WI38 (cell line): ENCODE data around the gene TLE1.

Experiments used
- H3K4me3 ChIP-seq: 2 replicates; pipeline ENCODE4 v1.5.1; 2011; ENCODE audit warnings: low read depth, mild to moderate bottlenecking, control low read depth, low read length
- TF ChIP-seq, protein P1 (sequence below): IDR thresholded peaks from 2 replicates; pipeline ENCODE4 v1.5.1; 2012; ENCODE audit warnings: low read depth, mild to moderate bottlenecking, control low read depth, low read length

TLE1 gene

GRCh38 chr9:81566074-81566698, 123.2 kb downstream of the TLE1 start:
- no peak overlapping the region for H3K4me3 ChIP-seq
- TF ChIP-seq, protein P1, sequence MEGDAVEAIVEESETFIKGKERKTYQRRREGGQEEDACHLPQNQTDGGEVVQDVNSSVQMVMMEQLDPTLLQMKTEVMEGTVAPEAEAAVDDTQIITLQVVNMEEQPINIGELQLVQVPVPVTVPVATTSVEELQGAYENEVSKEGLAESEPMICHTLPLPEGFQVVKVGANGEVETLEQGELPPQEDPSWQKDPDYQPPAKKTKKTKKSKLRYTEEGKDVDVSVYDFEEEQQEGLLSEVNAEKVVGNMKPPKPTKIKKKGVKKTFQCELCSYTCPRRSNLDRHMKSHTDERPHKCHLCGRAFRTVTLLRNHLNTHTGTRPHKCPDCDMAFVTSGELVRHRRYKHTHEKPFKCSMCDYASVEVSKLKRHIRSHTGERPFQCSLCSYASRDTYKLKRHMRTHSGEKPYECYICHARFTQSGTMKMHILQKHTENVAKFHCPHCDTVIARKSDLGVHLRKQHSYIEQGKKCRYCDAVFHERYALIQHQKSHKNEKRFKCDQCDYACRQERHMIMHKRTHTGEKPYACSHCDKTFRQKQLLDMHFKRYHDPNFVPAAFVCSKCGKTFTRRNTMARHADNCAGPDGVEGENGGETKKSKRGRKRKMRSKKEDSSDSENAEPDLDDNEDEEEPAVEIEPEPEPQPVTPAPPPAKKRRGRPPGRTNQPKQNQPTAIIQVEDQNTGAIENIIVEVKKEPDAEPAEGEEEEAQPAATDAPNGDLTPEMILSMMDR: no peak

GRCh38 chr9:81565609-81566008, 123.7 kb downstream of the TLE1 start:
- TF ChIP-seq, protein P1: no peak

DNA sequence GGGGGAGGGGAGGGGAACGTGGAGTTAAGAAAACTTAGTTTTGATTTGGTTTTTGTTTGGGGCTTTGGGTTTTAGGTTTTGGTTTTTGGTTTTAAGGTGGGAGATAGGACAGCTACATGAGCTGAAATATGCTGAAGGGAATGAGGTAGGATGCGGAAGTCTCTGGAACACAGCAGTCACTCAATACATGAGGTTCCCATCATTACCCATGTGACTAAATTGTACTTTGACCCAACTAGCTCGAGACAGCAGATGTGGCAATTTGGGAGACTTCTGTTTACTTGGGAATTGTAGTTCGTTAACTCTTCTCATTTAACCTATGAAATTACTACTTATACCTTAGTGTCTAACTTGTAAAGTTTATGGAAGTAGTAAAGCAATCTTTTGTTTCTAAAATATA, 124.2 kb downstream of the TLE1 start:
- TF ChIP-seq, protein P1: no peak
- no peak overlapping the region for H3K4me3 ChIP-seq

More at GRCh38 chr9:81565609-81566008, 123.7 kb downstream of the TLE1 start:
- H3K4me3 ChIP-seq: no peak overlapping the region

DNA sequence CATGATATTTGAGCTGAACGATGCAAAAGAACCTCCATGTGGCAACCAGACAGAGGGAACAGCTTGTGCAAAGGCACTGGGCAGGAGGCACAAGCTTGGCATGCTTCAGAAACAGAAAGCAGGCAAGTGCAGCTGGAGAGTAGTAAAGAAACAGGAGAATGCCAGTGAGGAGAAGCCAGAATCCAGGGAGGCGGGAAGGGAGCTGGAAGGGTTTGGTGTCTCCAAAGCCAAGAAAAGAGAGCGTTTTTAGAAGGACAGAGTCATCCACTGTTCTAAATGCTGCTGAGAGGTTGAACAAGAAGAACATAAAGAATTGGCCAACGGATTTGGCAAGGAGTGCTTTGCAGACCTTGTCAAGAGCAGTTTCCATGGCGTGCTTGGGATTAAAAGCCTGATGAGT, 124.7 kb downstream of the TLE1 start:
- TF ChIP-seq, protein P1: no peak
- no peak overlapping the region for H3K4me3 ChIP-seq

DNA sequence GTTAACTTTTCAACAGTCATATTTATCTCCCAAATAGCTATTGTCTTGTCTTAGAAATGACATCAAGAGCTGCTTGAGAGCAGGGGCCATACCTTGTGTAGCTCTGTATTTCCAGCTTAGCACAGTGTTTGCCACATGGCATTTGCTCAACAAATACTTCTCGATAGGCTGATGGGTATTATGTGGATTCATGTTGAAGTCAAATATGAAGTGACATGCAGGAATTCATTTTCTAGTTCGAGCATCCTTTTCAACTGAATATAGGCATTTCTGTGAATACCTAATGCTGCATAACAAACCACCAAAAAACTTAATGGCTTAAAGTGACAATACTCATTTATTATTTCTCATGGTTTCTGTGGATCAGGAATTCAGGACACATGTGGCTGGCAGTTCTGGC, 125.6 kb downstream of the TLE1 start:
- TF ChIP-seq, protein P1: no peak
- H3K4me3 ChIP-seq: no peak overlapping the region

- TF ChIP-seq, protein P1: no peak
- H3K4me3 ChIP-seq: no peak overlapping the region
Measured at GRCh38 chr9:81563020-81563407, 126.3 kb downstream of the TLE1 start.

DNA sequence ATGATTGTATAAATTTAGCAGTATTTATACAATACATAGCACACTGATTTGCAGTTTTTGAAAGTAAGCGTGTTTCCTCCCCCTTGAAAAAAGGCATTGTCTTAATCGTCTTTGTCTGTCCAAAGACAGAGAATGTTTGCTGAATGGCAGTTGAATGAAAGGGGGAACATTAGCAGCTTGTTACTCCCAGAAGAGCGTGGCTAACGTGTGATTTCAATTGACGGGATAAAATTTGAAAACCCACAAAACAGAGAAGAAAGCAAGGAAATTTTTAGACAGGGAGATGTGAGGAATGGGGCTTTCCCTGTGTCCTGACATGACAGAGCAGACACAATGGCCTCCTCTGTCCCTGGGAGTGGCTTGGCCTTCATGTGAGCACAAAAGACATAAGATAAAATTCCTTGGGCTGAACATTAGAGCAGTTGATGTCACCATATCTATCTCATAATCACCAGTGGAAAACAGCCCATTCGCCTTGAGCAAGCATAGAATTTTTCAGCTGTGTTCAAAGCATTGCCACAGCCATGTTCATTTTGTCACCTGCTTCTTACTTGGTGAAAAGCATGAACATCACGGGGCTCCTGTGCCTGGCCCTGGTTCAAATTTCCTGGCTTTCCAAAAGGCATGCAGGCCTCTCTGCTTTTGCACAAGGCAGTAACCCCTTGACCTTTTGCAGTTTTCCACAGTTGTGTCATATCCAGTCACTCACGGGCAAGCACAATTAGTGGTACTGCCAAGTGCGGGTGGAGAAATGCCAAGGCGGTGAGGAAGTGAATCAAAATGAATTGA, 126.9 kb downstream of the TLE1 start:
- H3K4me3 ChIP-seq: no peak overlapping the region
- TF ChIP-seq, protein P1: no peak
